ENCODE data around the gene RPL28.
"Not testable (repeated sequence)": the region's sequence is repeated elsewhere in the genome, so short reads cannot be mapped to it uniquely, and the experiment has no call there.

The RPL28 gene

GRCh38 chr19:55418185-55418584, 32.5 kb downstream of the RPL28 start:
- no peaks in the 10 kb centered on the region for H3K79me2 ChIP-seq (ENCODE audit: control insufficient read depth, insufficient read depth, low read length, poor library complexity)
- no peak overlapping the region for H4K12ac ChIP-seq (ENCODE audit: low read depth, low read length)
- no peak overlapping the region for H3K23ac ChIP-seq (ENCODE audit: low read length)

GRCh38 chr19:55419103-55419502, 33.4 kb downstream of the RPL28 start:
- Histone ChIP-seq H3K9ac (ENCODE audit: low read length) (no peak overlapping the region), H4K91ac (ENCODE audit: low read depth, low read length) (no peak overlapping the region), H3K36me3 (ENCODE audit: control insufficient read depth in 1 of 2, insufficient read depth in 2 of 2, low read length in 2 of 2) (no peaks in the 10 kb centered on the region), H3K4ac (ENCODE audit: low read depth, low read length) (no peak overlapping the region), H2BK12ac (ENCODE audit: low read length) (no peak overlapping the region), H2AK5ac (ENCODE audit: low read length) (no peak overlapping the region), H3K4me1 (ENCODE audit: control insufficient read depth in 1 of 2, insufficient read depth in 2 of 2, low read length in 2 of 2) (no peaks in the 10 kb centered on the region), H3K9me3 (ENCODE audit: insufficient read depth, low read depth, low read length) (no peaks in the 10 kb centered on the region), H2BK120ac (ENCODE audit: insufficient read depth, low read length, poor library complexity) (no peak overlapping the region), H3K27ac (ENCODE audit: low read depth, low read length) (no peak overlapping the region), H3K14ac (ENCODE audit: low read length) (no peak overlapping the region), H3K4me3 (ENCODE audit: low read depth, low read length) (no peak overlapping the region), H4K12ac (ENCODE audit: low read depth, low read length) (no peak overlapping the region), H3K4me2 (ENCODE audit: low read length) (no peak overlapping the region), H3K27me3 (ENCODE audit: insufficient read depth, low read length) (no peaks in the 10 kb centered on the region), H3K18ac (ENCODE audit: low read length) (no peak overlapping the region), H3K79me2 (ENCODE audit: control insufficient read depth, insufficient read depth, low read length, poor library complexity) (no peaks in the 10 kb centered on the region), H3K79me1 (ENCODE audit: low read length) (no peaks in the 10 kb centered on the region), H2AFZ (ENCODE audit: insufficient read depth, low read length, poor library complexity) (no peak overlapping the region), H3K23ac (ENCODE audit: low read length) (no peak overlapping the region), H2BK5ac (ENCODE audit: low read depth, low read length, poor library complexity) (no peak overlapping the region), H4K8ac (ENCODE audit: low read depth, low read length) (no peak overlapping the region)
- no peak for DNase-seq
- WGBS (ENCODE audit: extremely low coverage, insufficient coverage, insufficient read length), result no CpG with 5 or more reads among the region's 5 CpGs

More at GRCh38 chr19:55418185-55418584, 32.5 kb downstream of the RPL28 start:
- Histone ChIP-seq H3K27ac (ENCODE audit: low read depth, low read length) (no peak overlapping the region), H3K4me2 (ENCODE audit: low read length) (no peak overlapping the region), H4K91ac (ENCODE audit: low read depth, low read length) (no peak overlapping the region), H2AFZ (ENCODE audit: insufficient read depth, low read length, poor library complexity) (no peak overlapping the region), H2BK5ac (ENCODE audit: low read depth, low read length, poor library complexity) (no peak overlapping the region), H3K4me1 (ENCODE audit: control insufficient read depth in 1 of 2, insufficient read depth in 2 of 2, low read length in 2 of 2) (no peaks in the 10 kb centered on the region), H3K4ac (ENCODE audit: low read depth, low read length) (no peak overlapping the region), H2AK5ac (ENCODE audit: low read length) (no peak overlapping the region), H3K18ac (ENCODE audit: low read length) (no peak overlapping the region), H3K27me3 (ENCODE audit: insufficient read depth, low read length) (no peaks in the 10 kb centered on the region), H3K9me3 (ENCODE audit: insufficient read depth, low read depth, low read length) (no peaks in the 10 kb centered on the region), H3K79me1 (ENCODE audit: low read length) (no peaks in the 10 kb centered on the region), H4K8ac (ENCODE audit: low read depth, low read length) (no peak overlapping the region), H2BK12ac (ENCODE audit: low read length) (no peak overlapping the region), H3K4me3 (ENCODE audit: low read depth, low read length) (no peak overlapping the region), H3K36me3 (ENCODE audit: control insufficient read depth in 1 of 2, insufficient read depth in 2 of 2, low read length in 2 of 2) (no peaks in the 10 kb centered on the region), H3K9ac (ENCODE audit: low read length) (no peak overlapping the region), H3K14ac (ENCODE audit: low read length) (no peak overlapping the region), H2BK120ac (ENCODE audit: insufficient read depth, low read length, poor library complexity) (no peak overlapping the region)
- peak; percentile 53 to 86 for DNase-seq
- no CpG with 5 or more reads among the region's 7 CpGs for WGBS (ENCODE audit: extremely low coverage, insufficient coverage, insufficient read length)

DNA sequence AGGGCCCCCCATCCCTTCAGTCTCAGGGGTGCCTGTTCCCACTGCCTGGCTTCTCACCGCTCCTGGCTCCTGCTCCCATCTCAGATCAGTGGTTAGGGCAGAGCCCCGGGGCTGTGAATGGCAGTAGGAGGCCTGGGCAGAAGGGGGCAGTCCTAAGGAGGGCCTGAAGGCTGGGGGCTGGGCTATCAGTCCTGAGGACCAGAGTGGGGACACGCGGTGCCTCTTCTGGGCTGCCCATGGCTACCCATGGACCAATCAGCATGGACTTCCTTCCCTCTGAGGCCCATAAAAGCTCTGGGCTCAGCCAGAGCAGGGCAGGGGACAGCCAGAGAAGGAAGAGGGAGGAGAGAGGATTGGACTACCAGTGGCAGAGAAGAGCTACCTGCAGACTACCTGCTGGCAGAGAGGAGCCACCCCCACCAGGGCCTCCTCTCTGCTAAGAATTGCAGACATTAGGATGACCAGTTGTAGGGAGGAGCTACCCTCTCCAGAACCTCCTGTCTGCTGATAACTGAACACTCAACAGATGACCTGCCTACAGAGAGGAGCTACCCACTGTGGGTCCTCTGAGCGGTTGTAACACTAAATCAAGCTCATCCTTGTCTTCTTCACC, 34.0 kb downstream of the RPL28 start:
- Histone ChIP-seq H3K14ac (ENCODE audit: low read length) (no peak overlapping the region), H3K27ac (ENCODE audit: low read depth, low read length) (no peak overlapping the region), H3K4me1 (ENCODE audit: control insufficient read depth in 1 of 2, insufficient read depth in 2 of 2, low read length in 2 of 2) (no peaks in the 10 kb centered on the region), H4K12ac (ENCODE audit: low read depth, low read length) (no peak overlapping the region), H2BK120ac (ENCODE audit: insufficient read depth, low read length, poor library complexity) (no peak overlapping the region), H3K9me3 (ENCODE audit: insufficient read depth, low read depth, low read length) (peaks cover 2% of the 10 kb centered on the region), H3K27me3 (ENCODE audit: insufficient read depth, low read length) (no peaks in the 10 kb centered on the region), H4K91ac (ENCODE audit: low read depth, low read length) (no peak overlapping the region), H4K8ac (ENCODE audit: low read depth, low read length) (no peak overlapping the region), H3K79me1 (ENCODE audit: low read length) (no peaks in the 10 kb centered on the region), H3K9ac (ENCODE audit: low read length) (no peak overlapping the region), H3K4ac (ENCODE audit: low read depth, low read length) (no peak overlapping the region), H2AFZ (ENCODE audit: insufficient read depth, low read length, poor library complexity) (no peak overlapping the region), H3K23ac (ENCODE audit: low read length) (no peak overlapping the region), H3K79me2 (ENCODE audit: control insufficient read depth, insufficient read depth, low read length, poor library complexity) (no peaks in the 10 kb centered on the region), H2BK5ac (ENCODE audit: low read depth, low read length, poor library complexity) (no peak overlapping the region), H3K36me3 (ENCODE audit: control insufficient read depth in 1 of 2, insufficient read depth in 2 of 2, low read length in 2 of 2) (no peaks in the 10 kb centered on the region), H3K4me3 (ENCODE audit: low read depth, low read length) (no peak overlapping the region), H3K18ac (ENCODE audit: low read length) (no peak overlapping the region), H3K4me2 (ENCODE audit: low read length) (no peak overlapping the region), H2AK5ac (ENCODE audit: low read length) (no peak overlapping the region), H2BK12ac (ENCODE audit: low read length) (no peak overlapping the region)
- no peak for DNase-seq
- WGBS (ENCODE audit: extremely low coverage, insufficient coverage, insufficient read length), result no CpG with 5 or more reads among the region's 5 CpGs

DNA sequence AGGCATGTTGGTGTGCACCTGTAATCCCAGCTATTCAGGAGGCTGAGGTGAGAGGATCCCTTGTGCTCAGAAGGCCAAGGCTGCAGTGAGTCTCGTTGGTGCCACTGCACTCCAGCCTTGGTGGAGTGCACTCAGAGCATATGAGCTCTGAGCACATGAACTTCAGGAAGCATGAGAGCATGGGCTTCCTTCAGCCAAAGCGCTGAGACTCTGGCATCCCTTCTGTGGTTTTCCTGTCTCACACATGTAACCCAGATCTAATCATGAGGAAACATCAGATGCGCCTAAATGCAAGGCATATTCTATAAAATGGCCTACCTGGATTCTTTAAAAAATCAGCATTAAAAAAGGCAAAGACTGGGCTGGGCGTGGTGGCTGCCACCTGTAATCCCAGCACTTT, 35.5 kb downstream of the RPL28 start:
- H3K9ac ChIP-seq (ENCODE audit: low read length); H3K4ac ChIP-seq (ENCODE audit: low read depth, low read length); H2BK12ac ChIP-seq (ENCODE audit: low read length); H2AK5ac ChIP-seq (ENCODE audit: low read length); H2BK5ac ChIP-seq (ENCODE audit: low read depth, low read length, poor library complexity); H3K9me3 ChIP-seq (ENCODE audit: insufficient read depth, low read depth, low read length); DNase-seq; H3K18ac ChIP-seq (ENCODE audit: low read length); H2AFZ ChIP-seq (ENCODE audit: insufficient read depth, low read length, poor library complexity); H3K79me2 ChIP-seq (ENCODE audit: control insufficient read depth, insufficient read depth, low read length, poor library complexity); H3K4me2 ChIP-seq (ENCODE audit: low read length); H3K23ac ChIP-seq (ENCODE audit: low read length); H4K12ac ChIP-seq (ENCODE audit: low read depth, low read length); H2BK120ac ChIP-seq (ENCODE audit: insufficient read depth, low read length, poor library complexity); H3K4me3 ChIP-seq (ENCODE audit: low read depth, low read length); H4K91ac ChIP-seq (ENCODE audit: low read depth, low read length); H3K79me1 ChIP-seq (ENCODE audit: low read length); H3K14ac ChIP-seq (ENCODE audit: low read length); H3K36me3 ChIP-seq (ENCODE audit: control insufficient read depth in 1 of 2, insufficient read depth in 2 of 2, low read length in 2 of 2); H3K4me1 ChIP-seq (ENCODE audit: control insufficient read depth in 1 of 2, insufficient read depth in 2 of 2, low read length in 2 of 2); H3K27ac ChIP-seq (ENCODE audit: low read depth, low read length); H3K27me3 ChIP-seq (ENCODE audit: insufficient read depth, low read length); H4K8ac ChIP-seq (ENCODE audit: low read depth, low read length): not testable (repeated sequence)
- WGBS (ENCODE audit: extremely low coverage, insufficient coverage, insufficient read length), result no CpG with 5 or more reads among the region's 4 CpGs
